H1 (cell line): Measurements from ENCODE around the gene SPINDOC. TPM values are rescaled to one million over a fixed set of nuclear protein-coding genes. Genes with fewer than 3 reads are reported as not detected.

Experiments used
- CTCF ChIA-PET: fragments of 300-600 bp; sonication (Branson Sonifier 250); formaldehyde crosslinking; loops from one replicate; lab custom pipeline; 2021; ENCODE audit not compliant: partially characterized antibody; lab: Charles Lee
- POLR2A ChIA-PET: fragments of 300-600 bp; sonication (Branson Sonifier 250); formaldehyde crosslinking; loops from one replicate; lab custom pipeline; 2021; ENCODE audit warnings: inconsistent platforms; ENCODE audit not compliant: partially characterized antibody; lab: Charles Lee
- DNase-seq, 2 experiments: peaks; one replicate each; pipeline versions ENCODE4 v3.0.0 to v3.0.0-alpha.2; 2010 to 2022; ENCODE audit warnings: low spot score in 2 of 2, low read depth in 1 of 2, mixed read lengths in 1 of 2
- FAIRE-seq: peaks from 2 replicates; lab custom pipeline; 2011; peaks lifted over from hg19 to GRCh38; lab: Jason Lieb, UNC
- H2AFZ ChIP-seq: 2 replicates; pipeline ENCODE4 v1.8.1; 2012; ENCODE audit warnings: low read length, inconsistent platforms
- H2AK5ac ChIP-seq: 2 replicates; pipeline ENCODE4 v1.6.1; 2013; ENCODE audit warnings: low read depth, low read length
- H2BK120ac ChIP-seq: replicated peaks from 2 replicates; pipeline ENCODE3; 2013; ENCODE audit warnings: low read depth, low read length, inconsistent platforms
- H2BK12ac ChIP-seq: 2 replicates; pipeline ENCODE4 v1.6.1; 2013; ENCODE audit warnings: low read depth, low read length
- H2BK15ac ChIP-seq: 2 replicates; pipeline ENCODE4 v1.6.1; 2013; ENCODE audit warnings: low read length
- H2BK20ac ChIP-seq: 2 replicates; pipeline ENCODE4 v1.6.1; 2013; ENCODE audit warnings: low read length
- H2BK5ac ChIP-seq: 2 replicates; pipeline ENCODE4 v1.6.1; 2013; ENCODE audit warnings: low read depth, low read length
- H3K14ac ChIP-seq: 2 replicates; pipeline ENCODE4 v1.6.1; 2013; ENCODE audit warnings: inconsistent platforms; ENCODE audit not compliant: insufficient read length
- H3K18ac ChIP-seq: 2 replicates; pipeline ENCODE4 v1.6.1; 2013; ENCODE audit warnings: low read length; ENCODE audit errors: extremely low read depth
- H3K23ac ChIP-seq: 2 replicates; pipeline ENCODE4 v1.6.1; 2013; ENCODE audit warnings: inconsistent platforms; ENCODE audit not compliant: insufficient read length
- H3K23me2 ChIP-seq: 2 replicates; pipeline ENCODE4 v1.6.1; 2013; ENCODE audit warnings: low read depth, low read length
- H3K27ac ChIP-seq: 2 replicates; pipeline ENCODE4 v1.6.1; 2011; ENCODE audit warnings: low read depth, low read length, inconsistent platforms
- H3K27me3 ChIP-seq, 4 experiments: replicated peaks in 1 of 4; 1 replicate in 1 of 4; 2 replicates in 3 of 4; pipeline versions ENCODE4 v1.6.1 to v1.8.1; 2011 to 2013; ENCODE audit warnings: low read length in 3 of 4, mild to moderate bottlenecking in 3 of 4, inconsistent platforms in 2 of 4, mixed read lengths in 2 of 4, moderate library complexity in 1 of 4; ENCODE audit not compliant: control insufficient read depth in 3 of 4, insufficient read depth in 3 of 4; ENCODE audit errors: extremely low read depth in 1 of 4
- H3K36me3 ChIP-seq, 4 experiments: 2 replicates each; pipeline versions ENCODE4 v1.6.1 to v1.8.1; 2011 to 2013; ENCODE audit warnings: mild to moderate bottlenecking in 4 of 4, low read length in 3 of 4, moderate library complexity in 2 of 4, control low read depth in 1 of 4, inconsistent platforms in 1 of 4; ENCODE audit not compliant: insufficient read depth in 4 of 4, control insufficient read depth in 2 of 4
- H3K4ac ChIP-seq: replicated peaks from 2 replicates; pipeline ENCODE3; 2013; ENCODE audit warnings: low read length, low read depth, mixed read lengths, inconsistent platforms; ENCODE audit not compliant: insufficient read length
- H3K4me1 ChIP-seq, 4 experiments: replicated peaks in 1 of 4; 1 replicate in 1 of 4; 2 replicates in 3 of 4; pipeline versions ENCODE4 v1.6.1 to v1.8.1; 2011 to 2013; ENCODE audit warnings: low read length in 3 of 4, inconsistent platforms in 2 of 4, mixed read lengths in 1 of 4; ENCODE audit not compliant: insufficient read depth in 4 of 4, control insufficient read depth in 3 of 4
- H3K4me2 ChIP-seq, 2 experiments: 2 replicates each; pipeline versions ENCODE4 v1.6.1 to v1.8.1; 2011 to 2013; ENCODE audit warnings: low read depth in 2 of 2, low read length in 2 of 2, control low read depth in 1 of 2, inconsistent platforms in 1 of 2, mild to moderate bottlenecking in 1 of 2; ENCODE audit not compliant: insufficient read depth in 1 of 2
- H3K4me3 ChIP-seq, 4 experiments: fragments of 200-600, 300-600 bp in 1 of 4; sonication (generic), shearing (Covaris generic), sonication (Bioruptor Twin) in 1 of 4; 2 replicates each; pipeline versions ENCODE4 v1.5.1 to v1.8.1; 2011 to 2016; ENCODE audit warnings: low read length in 4 of 4, low read depth in 3 of 4, control low read depth in 2 of 4, inconsistent platforms in 2 of 4, mild to moderate bottlenecking in 2 of 4, mixed read lengths in 1 of 4, moderate library complexity in 1 of 4; ENCODE audit not compliant: insufficient read depth in 2 of 4; ENCODE audit errors: extremely low read depth in 1 of 4
- H3K56ac ChIP-seq: replicated peaks from 2 replicates; pipeline ENCODE3; 2013; ENCODE audit warnings: low read depth, mild to moderate bottlenecking, mixed read lengths, low read length, inconsistent platforms; ENCODE audit not compliant: insufficient read length
- H3K79me1 ChIP-seq: 2 replicates; pipeline ENCODE4 v1.6.1; 2013; ENCODE audit warnings: low read depth, low read length, control low read depth
- H3K79me2 ChIP-seq, 2 experiments: 2 replicates each; pipeline versions ENCODE4 v1.6.1 to v1.8.1; 2012 to 2013; ENCODE audit warnings: low read length in 2 of 2, mild to moderate bottlenecking in 2 of 2, inconsistent platforms in 1 of 2; ENCODE audit not compliant: insufficient read depth in 2 of 2, control insufficient read depth in 1 of 2
- H3K9ac ChIP-seq, 4 experiments: replicated peaks in 1 of 4; 1 replicate in 1 of 4; 2 replicates in 3 of 4; pipeline versions ENCODE4 v1.6.1 to v1.8.1; 2011 to 2013; ENCODE audit warnings: low read depth in 3 of 4, low read length in 3 of 4, control low read depth in 2 of 4, mild to moderate bottlenecking in 2 of 4, moderate library complexity in 2 of 4, inconsistent platforms in 1 of 4; ENCODE audit errors: extremely low read depth in 1 of 4
- H3K9me3 ChIP-seq, 2 experiments: 2 replicates each; pipeline versions ENCODE4 v1.6.1 to v1.8.1; 2012 to 2013; ENCODE audit warnings: mild to moderate bottlenecking in 2 of 2, moderate library complexity in 2 of 2, control low read depth in 1 of 2, inconsistent platforms in 1 of 2, low read depth in 1 of 2, low read length in 1 of 2, mixed read lengths in 1 of 2; ENCODE audit not compliant: insufficient read depth in 2 of 2
- H4K20me1 ChIP-seq, 2 experiments: replicated peaks in 1 of 2; 2 replicates each; pipeline versions ENCODE3 to v1.8.1; 2011 to 2013; ENCODE audit warnings: inconsistent platforms in 2 of 2, low read length in 2 of 2, mild to moderate bottlenecking in 1 of 2; ENCODE audit not compliant: insufficient read depth in 2 of 2, control insufficient read depth in 1 of 2
- H4K5ac ChIP-seq: 2 replicates; pipeline ENCODE4 v1.6.1; 2013; ENCODE audit warnings: low read length, low read depth, mixed read lengths, inconsistent platforms; ENCODE audit not compliant: insufficient read length
- H4K8ac ChIP-seq: 2 replicates; pipeline ENCODE4 v1.8.0; 2013; ENCODE audit warnings: mild to moderate bottlenecking, moderate library complexity, low read length, inconsistent platforms; ENCODE audit not compliant: insufficient read depth; ENCODE audit errors: extremely low read depth
- H4K91ac ChIP-seq: replicated peaks from 2 replicates; pipeline ENCODE3; 2013; ENCODE audit warnings: low read length, mixed read lengths, inconsistent platforms; ENCODE audit not compliant: insufficient read length
- EP300 ChIP-seq, 2 experiments: IDR thresholded peaks; 1 replicate in 1 of 2; 2 replicates in 1 of 2; pipeline ENCODE4 v1.6.1; 2011 to 2012; ENCODE audit warnings: low read depth in 2 of 2, low read length in 2 of 2, mild to moderate bottlenecking in 2 of 2, borderline replicate concordance in 1 of 2, inconsistent platforms in 1 of 2, moderate library complexity in 1 of 2
- EZH2 ChIP-seq: fragments of 200-600 bp; sonication (generic); IDR thresholded peaks from 2 replicates; pipeline ENCODE4 v1.7.1; 2012; ENCODE audit warnings: low read depth, mild to moderate bottlenecking, moderate library complexity, low read length, inconsistent platforms; ENCODE audit not compliant: severe bottlenecking
- HDAC2 ChIP-seq, 2 experiments: fragments of 300-600 bp in 1 of 2; sonication (generic) in 1 of 2; IDR thresholded peaks; 2 replicates each; pipeline ENCODE4 v1.6.1; 2011 to 2012; ENCODE audit warnings: low read depth in 2 of 2, low read length in 2 of 2, mild to moderate bottlenecking in 2 of 2, moderate library complexity in 2 of 2, borderline replicate concordance in 1 of 2, inconsistent platforms in 1 of 2
- HDAC6 ChIP-seq: IDR thresholded peaks from one replicate; pipeline ENCODE4 v1.7.1; 2012; ENCODE audit warnings: low read depth, mild to moderate bottlenecking, inconsistent platforms, low read length, moderate library complexity
- JUN ChIP-seq: IDR thresholded peaks from 2 replicates; pipeline ENCODE4 v1.6.1; 2011; ENCODE audit warnings: low read depth, mild to moderate bottlenecking, improper control_type of control experiment, low read length
- NRF1 ChIP-seq: IDR thresholded peaks from 2 replicates; pipeline ENCODE4 v1.6.1; 2011; ENCODE audit warnings: mild to moderate bottlenecking, low read depth, low read length, improper control_type of control experiment
- POU5F1 ChIP-seq: IDR thresholded peaks from 2 replicates; pipeline ENCODE4 v1.6.1; 2011; ENCODE audit warnings: low read depth, mild to moderate bottlenecking, low read length, moderate library complexity
- SAP30 ChIP-seq: fragments of 300-600 bp; sonication (generic); IDR thresholded peaks from 2 replicates; pipeline ENCODE4 v1.7.1; 2012; ENCODE audit warnings: low read length, moderate library complexity, mild to moderate bottlenecking, inconsistent platforms; ENCODE audit not compliant: insufficient read depth, insufficient replicate concordance
- WGBS, 2 experiments: shearing (Covaris generic) in 1 of 2; methylation state at CpG; one replicate each; pipeline versions ENCODE4 v1.1.6 to v1.1.7; 2013 to 2015; ENCODE audit warnings: low lambda C conversion rate in 2 of 2, mixed read lengths in 2 of 2, inconsistent platforms in 1 of 2, low coverage in 1 of 2, missing lambda C conversion rate in 1 of 2; ENCODE audit not compliant: insufficient replicate concordance in 2 of 2, insufficient coverage in 1 of 2, insufficient read length in 1 of 2; ENCODE audit errors: extremely low coverage in 1 of 2, missing lambda C conversion rate in 1 of 2; 5-methylcytosine and 5-hydroxymethylcytosine counted together
- polyA plus RNA-seq, 7 experiments: library from polyadenylated mRNA; depleted of rRNA in 3 of 7; stranded (reverse) in 5 of 7; unstranded in 2 of 7; fragments of >200 nt in 5 of 7; fragments of 200-250 nt in 2 of 7; gene quantifications; 1 replicate in 5 of 7; 2 replicates in 1 of 7; 4 replicates in 1 of 7; pipeline versions ENCODE4 v1.2.1 to v1.2.3, GENCODE V29; 2011 to 2013; ENCODE audit warnings: missing spikeins in 2 of 7, mixed read lengths in 2 of 7
- total RNA-seq: library from RNA; stranded (reverse); fragmentation: NEBNext Ultra II Directional; extraction: Animal tissue kit (Norgen Biotek cat#: 25700); gene quantifications from 2 replicates; pipeline ENCODE4 v1.2.1, GENCODE V29; 2021

SPINDOC gene
- total and polyA plus RNA-seq, 2 of the 8 experiments (the other 6 are each of a cell fraction or from before 2014, with no cell fraction given), result 78.7 to 99.7 TPM

- WGBS, 2 experiments, result 95% methylated on average over 3 of the region's 3 CpGs; no CpG with 5 or more reads in 1 of the 2 experiments
- no peak overlapping the region for H3K4ac ChIP-seq
- H3K4me2 ChIP-seq, result no peak overlapping the region
- H3K4me3 ChIP-seq, result no peak overlapping the region
- peaks cover 0 to 3% of the 10 kb centered on the region in 2 experiments for H4K20me1 ChIP-seq
- TF ChIP-seq EZH2 (no peak), POU5F1 (no peak), HDAC6 (no peak), HDAC2 (IDR thresholded peaks at IDR 0.05; ENCODE audit: borderline replicate concordance in 1 of 2, low read depth in 2 of 2, low read length in 2 of 2) (no peak), JUN (no peak), SAP30 (no peak), EP300 (IDR thresholded peaks at IDR 0.05; ENCODE audit: borderline replicate concordance in 1 of 2, low read depth in 2 of 2, low read length in 2 of 2) (no peak), NRF1 (no peak)
- H3K79me1 ChIP-seq, result peaks cover 18% of the 10 kb centered on the region
- peaks cover 0 to 2% (median 1%) of the 10 kb centered on the region in 4 experiments; a peak in 2 of 8 replicates for H3K36me3 ChIP-seq
- no peak overlapping the region for H3K23ac ChIP-seq
- no peaks in the 10 kb centered on the region for H3K27me3 ChIP-seq
- no peak overlapping the region for H2BK120ac ChIP-seq
- no peaks in the 10 kb centered on the region for H3K23me2 ChIP-seq
- FAIRE-seq (no peak), DNase-seq (no peak)
- H3K4me1 ChIP-seq, result peaks cover 0 to 5% (median 2%) of the 10 kb centered on the region in 4 experiments; a peak in 3 of 7 replicates
- H3K27ac ChIP-seq, result no peak overlapping the region
- no peak overlapping the region for H2AFZ ChIP-seq
- H4K5ac ChIP-seq, result no peak overlapping the region
- no peak overlapping the region for H4K91ac ChIP-seq
- H3K79me2 ChIP-seq, result peaks cover 13 to 77% of the 10 kb centered on the region in 2 experiments
- POLR2A ChIA-PET, result interaction anchor here (1.6 kb wide), 1 partner anchor 53 kb away, joined by 4 read pairs; no protein-coding TSS in a partner anchor
- H2BK15ac ChIP-seq, result no peak overlapping the region
- H3K9me3 ChIP-seq, result no peaks in the 10 kb centered on the region
- H3K14ac ChIP-seq, result no peak overlapping the region
- no peak overlapping the region for H4K8ac ChIP-seq
- H3K18ac ChIP-seq, result no peak overlapping the region
- no peak overlapping the region for H3K9ac ChIP-seq
- H2BK12ac ChIP-seq, result no peak overlapping the region
- no peak overlapping the region for H2BK5ac ChIP-seq
- no peak overlapping the region for H2AK5ac ChIP-seq
- CTCF ChIA-PET, result interaction anchor here (1.4 kb wide), 1 partner anchor 48 kb away, joined by 4 read pairs; no protein-coding TSS in a partner anchor
- no peak overlapping the region for H3K56ac ChIP-seq
- H2BK20ac ChIP-seq, result no peak overlapping the region
These were observed 40.2 kb downstream of the SPINDOC start for GRCh38 chr11:63853476-63853875.
